GM21367 (cell line): ENCODE data around the gene MYO9B.
"Not testable (repeated sequence)": the region's sequence is repeated elsewhere in the genome, so short reads cannot be mapped to it uniquely, and the experiment has no call there.

Experiments used
- ATAC-seq: cut with Tn5 transposase; IDR thresholded peaks from one replicate; pipeline ENCODE4 v1.9.1; 2021; ENCODE audit not compliant: unreplicated experiment

MYO9B gene

DNA sequence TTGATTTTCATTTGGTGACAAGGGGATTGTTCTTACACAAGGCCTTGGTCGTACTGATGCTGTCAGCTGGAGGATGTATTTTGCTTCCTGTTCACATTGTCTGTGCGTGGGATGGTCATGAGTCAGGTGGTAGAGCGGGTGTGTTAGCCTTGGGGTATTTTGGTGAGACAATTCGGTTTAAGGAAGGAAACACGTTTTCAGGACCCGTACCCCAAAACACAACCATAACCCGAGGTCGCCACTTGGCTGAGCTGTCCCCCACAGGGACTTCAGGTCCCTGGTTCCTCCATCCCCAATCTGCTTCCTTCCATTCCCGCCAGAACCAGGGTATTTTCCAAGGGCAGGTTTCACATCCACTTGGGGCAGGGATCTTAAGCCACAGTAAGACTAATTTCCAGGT is 15.0 kb downstream of the MYO9B start:
- ATAC-seq, result no peak

DNA sequence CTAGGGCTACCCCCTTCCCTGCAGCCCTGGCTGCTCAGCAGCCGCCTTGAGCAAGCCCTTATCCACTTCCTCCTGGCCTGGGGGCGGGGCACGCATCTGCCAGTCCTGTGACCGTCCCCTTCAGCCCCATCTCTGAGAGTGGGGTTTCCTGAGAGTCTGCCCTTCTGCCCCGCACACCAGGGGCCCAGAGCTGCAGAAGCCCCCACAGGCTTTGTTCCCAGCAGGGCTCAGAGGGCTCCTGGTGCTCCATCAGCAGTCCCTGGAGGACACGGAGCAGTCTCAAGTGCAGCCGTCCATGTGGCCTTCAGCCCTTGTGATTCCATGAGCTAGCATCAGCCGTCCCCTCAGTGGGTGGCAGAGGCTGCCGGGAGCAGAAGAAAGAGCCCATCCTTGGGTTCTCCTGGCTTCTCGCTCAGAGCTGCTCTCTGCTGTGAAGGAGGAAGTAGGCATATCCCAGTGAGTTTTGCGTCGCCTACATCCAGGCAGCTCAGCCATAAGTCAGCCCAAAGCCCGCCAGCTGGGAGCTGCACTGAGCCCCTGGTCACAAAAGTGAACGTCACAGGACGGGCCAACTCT is 16.3 kb downstream of the MYO9B start:
- no peak for ATAC-seq

DNA sequence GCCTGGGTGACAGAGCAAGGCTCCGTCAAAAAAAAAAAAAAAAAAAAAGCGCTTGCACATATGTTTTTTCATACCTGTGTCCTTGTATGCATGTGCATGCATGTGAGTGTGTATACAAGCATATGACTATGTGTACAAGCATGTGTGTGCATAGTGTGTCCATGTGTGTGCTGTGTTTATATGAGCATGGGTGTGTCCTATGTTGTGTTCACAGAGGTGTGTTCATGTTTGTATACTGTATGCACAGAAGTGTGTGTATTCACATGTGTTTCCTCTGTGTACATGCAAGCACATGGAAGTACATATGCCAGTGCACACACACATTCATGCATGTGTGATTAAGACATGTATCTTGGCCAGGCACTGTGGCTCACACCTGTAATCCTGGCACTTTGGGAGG is 17.1 kb downstream of the MYO9B start:
- no peak for ATAC-seq

DNA sequence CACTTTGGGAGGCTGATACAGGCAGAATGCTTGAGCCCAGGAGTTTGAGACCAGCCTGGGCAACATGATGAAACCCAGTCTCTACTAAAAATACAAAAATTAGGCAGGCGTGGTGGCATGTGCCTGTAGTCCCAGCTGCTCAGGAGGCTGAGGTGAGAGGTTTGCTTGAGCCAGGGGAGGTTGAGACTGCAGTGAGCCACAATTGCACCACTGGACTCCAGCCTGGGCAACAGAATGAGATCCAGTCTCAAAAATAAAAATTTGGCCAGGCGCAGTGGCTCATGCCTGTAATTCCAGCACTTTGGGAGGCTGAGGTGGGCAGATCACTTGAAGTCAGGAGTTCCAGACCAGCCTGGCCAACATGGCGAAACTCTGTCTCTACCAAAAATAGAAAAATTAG is 19.1 kb downstream of the MYO9B start:
- ATAC-seq, result not testable (repeated sequence)

DNA sequence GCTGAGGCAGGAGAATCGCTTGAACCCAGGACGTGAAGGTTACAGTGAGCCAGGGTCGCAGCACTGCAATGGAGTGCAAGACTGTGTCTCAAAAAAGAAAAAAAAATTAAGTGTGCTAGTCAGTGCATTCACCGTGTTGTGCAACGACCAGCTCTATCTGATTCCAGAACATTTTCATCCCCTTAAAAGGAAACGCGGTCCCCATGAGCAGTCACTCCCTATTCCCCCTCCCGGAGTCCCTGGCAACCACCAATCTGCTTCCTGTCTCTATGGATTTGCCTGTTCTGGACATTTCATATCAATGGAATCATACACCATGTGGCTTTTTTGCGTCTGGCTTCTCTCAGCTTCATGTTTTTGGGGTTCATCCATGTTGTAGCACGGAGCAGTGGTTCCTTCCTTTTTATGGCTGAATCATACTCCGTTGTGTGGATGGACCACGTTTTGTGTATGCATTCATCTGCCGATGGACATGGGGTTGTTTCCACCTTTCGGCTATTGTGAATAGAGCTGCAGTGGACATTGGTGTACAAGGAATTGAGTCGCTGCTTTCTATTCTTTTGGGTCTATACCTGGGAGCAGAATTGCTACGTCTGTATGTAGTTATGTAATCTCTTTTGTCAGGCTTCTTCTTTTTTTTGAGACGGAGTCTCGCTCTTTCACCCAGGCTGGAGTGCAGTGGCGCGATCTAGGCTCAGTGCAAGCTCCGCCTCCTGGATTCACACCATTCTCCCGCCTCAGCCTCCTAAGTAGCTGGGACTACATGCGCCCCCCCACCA is 19.8 kb downstream of the MYO9B start:
- ATAC-seq, result no peak

DNA sequence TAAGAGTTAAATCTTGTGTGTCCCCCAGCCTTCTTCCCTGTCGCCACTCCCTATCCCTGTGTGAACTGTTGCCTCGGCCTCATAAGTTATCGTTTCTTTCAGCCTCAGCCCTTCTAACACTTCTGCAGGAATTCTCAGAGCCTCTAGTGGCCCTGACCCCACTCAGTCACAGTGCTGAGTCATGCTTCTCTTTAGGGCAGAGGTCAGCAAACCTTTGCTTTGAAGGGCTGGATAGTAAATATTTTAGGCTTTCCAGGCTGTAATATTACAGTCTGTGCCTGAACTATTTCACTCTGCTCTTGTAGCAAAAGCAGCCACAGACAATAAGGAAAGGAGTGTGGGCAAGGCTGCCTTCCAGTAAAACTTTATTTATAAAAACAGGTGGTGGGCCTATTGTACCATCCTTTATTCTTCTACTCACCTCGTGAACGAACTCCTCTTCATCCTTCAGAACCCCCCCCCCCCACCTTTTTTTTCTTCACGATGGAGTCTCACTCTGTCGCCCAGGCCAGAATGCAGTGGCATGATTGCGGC is 22.1 kb downstream of the MYO9B start:
- no peak for ATAC-seq

DNA sequence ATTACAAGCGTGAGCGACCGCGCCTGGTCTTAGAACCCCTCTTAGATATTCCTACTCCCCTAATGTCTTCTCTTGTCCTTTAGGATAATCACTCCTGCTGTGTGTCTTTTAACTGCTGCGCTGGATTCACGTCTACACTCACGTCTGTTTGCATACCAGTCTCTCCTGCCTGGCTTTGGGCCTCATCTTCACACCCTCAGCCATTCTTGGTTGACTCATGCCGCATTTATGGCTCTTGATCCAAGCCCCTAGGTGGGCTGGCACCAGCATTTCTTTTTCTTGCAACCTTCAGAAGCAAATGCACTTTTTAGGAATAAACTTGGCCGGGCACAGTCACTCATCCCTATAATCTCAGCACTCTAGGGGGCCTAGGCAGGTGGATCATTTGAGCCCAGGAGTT is 22.7 kb downstream of the MYO9B start:
- no peak for ATAC-seq

DNA sequence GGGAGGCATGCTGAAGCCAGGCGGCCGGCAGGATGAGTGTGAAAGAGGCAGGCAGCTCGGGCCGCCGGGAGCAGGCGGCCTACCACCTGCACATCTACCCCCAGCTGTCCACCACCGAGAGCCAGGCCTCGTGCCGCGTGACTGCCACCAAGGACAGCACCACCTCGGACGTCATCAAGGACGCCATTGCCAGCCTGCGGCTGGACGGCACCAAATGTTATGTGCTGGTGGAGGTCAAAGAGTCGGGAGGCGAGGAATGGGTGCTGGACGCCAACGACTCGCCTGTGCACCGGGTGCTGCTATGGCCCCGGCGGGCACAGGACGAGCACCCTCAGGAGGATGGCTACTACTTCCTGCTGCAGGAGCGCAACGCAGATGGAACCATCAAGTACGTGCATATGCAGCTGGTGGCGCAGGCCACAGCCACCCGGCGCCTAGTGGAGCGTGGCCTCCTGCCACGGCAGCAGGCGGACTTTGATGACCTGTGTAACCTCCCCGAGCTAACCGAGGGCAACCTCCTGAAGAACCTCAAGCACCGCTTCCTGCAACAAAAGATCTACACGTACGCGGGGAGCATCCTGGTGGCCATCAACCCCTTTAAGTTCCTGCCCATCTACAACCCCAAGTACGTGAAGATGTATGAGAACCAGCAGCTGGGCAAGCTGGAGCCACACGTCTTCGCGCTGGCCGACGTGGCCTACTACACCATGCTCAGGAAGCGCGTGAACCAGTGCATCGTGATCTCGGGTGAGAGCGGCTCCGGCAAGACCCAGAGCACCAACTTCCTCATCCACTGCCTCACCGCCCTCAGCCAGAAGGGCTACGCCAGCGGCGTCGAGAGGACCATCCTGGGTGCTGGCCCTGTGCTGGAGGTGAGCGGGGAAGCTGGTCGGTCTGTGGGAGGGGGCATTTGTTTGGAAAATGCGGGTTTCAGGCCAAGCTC is 26.4 kb downstream of the MYO9B start:
- no peak for ATAC-seq

DNA sequence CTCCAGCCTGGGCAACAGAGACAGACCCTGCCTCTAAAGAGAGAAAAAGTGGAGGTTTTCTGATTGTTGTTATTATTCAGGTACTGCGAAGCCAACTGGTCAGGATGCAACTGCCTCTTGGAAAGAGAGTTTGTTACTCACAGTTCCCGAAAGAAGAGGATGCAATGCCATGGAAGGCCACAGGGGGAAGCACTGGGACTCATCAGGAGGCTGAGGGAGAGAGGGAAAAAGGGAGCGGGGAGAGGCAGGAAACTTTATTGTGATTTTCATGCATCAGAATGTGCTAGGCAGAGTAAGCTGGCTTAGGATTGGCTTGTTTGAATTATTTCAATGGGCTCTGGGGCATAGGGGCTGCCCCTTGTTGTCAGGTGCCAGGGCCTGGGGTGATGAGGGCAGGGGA is 27.6 kb downstream of the MYO9B start:
- no peak for ATAC-seq

DNA sequence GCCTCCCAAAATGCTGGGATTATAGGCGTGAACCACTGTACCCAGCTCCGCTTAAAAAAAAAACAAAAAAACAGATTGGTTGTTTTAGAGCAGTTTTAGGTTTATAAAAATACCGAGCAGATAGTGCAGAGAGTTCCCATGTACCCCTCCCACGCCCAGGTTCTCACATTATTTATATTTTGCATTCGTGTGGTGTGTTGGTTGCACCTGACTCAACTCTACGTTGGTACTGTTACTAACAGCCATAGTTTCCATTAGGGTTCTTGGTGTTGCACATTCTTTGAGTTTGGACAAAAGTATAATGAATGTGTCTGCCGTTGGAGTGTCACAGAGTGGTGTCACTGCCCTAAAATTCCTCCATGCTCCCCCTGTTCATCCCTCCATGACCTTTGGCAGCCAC is 29.1 kb downstream of the MYO9B start:
- no peak for ATAC-seq

DNA sequence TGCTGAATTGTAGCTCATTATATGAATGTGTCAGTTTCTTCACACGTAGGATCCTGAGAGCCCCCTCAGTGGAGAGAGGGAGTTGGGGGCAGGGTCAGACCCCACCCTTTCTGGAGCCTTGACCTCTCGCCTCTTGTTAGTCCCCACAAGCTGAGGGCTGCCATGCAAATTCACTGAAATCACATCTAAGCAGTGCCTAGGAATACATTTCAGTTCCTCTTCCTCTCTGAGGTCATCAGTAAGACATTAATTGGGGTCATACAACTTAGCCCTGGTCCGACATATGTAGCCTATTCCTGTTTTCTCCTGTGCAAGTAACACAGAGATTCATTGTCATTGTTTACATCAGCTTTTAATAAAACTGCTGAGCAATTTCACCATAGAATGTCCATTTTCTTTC is 30.0 kb downstream of the MYO9B start:
- ATAC-seq, result no peak

DNA sequence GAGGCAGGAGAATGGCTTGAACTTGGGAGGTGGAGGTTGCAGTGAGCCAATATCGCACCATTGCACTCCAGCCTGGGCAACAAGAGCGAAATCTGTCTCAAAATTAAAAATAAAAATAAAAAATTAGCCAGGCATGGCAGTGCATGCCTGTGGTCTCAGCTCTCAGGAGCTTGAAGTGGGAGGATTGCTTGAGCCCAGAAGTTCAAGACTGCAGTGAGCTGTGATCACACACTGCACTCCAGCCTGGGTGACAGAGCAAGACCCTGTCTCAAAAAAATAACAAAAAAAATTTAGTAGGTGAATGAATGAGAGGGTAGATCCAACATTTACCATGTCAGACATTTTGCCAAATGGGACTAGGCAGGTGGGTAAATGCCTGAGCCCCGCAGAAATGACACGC is 31.4 kb downstream of the MYO9B start:
- not testable (repeated sequence) for ATAC-seq

DNA sequence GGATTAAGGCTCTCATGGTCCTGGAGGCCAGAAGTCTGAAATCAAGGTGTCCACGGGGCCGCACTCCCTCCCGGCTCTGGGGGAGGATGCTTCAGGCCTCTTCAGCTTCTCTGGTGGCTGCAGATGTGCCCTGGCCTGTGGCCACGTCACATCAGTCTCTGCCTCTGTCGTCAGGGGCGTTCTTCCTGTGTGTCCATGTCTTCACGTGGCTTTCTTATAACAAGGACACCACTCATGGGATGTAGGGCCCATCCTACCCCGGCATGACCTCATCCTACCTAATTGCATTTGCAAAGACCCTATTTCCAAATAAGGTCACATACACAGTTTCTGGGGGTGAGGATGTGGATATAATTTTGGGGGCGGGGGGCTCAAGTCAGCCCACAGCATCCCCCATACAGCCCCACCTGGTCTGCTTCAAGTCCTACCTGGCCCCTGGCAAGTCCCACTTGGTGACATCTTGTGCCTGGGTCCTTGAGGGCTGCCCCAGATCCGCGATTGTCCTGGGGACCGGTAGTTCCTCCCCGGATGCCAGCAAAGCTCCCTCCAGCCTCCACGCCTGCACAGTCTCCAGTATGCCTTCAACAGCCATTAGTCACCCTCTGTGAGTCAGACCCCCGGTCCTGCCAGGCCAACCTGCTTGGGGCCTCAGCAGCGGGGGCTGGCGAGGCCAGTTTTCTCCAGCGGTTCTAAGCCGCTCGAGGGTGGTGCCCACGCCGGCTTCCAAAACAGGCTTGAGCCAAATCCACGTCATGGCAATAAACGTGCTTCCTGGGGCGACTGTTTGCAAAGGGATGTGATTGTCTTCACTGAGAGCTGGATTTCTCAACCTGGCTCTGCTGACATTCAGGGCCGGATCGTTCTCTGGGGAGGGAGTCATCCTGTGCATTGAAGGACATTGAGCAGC is 32.2 kb downstream of the MYO9B start:
- no peak for ATAC-seq

DNA sequence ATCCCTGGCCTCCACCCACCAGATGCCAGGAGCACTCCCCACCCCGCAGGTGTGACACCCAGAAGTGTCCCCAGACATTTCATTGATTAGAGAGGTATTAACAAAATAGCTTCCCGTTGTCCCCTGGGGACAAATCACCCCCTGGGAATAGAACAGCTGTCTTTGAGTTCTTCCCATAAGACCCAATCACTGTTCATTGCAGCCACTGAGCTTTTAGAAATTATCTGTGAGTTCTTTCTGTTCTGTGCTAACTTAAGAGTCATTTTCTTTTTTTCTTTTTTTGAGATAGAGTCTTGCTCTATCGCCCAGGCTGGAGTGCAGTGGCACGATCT is 32.8 kb downstream of the MYO9B start:
- ATAC-seq, result no peak

DNA sequence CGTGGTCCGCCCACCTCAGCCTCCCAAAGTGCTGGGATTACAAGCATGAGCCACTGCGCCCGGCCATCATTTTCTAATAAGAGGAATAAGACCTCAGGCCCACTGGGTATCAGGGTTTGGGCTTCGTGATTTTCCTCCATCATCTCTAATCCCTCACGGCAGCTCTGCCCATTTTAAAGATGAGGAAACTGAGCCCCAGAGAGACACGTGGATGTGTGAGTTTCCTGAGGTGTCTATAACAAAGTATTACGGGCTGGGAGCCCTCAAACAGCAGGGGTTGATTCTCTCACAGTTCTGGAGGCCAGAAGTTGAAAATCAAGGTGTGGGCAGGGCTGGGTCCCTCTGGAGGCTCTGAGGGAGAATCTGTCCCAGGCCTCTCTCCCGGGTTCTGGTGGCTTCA is 33.7 kb downstream of the MYO9B start:
- ATAC-seq, result no peak

DNA sequence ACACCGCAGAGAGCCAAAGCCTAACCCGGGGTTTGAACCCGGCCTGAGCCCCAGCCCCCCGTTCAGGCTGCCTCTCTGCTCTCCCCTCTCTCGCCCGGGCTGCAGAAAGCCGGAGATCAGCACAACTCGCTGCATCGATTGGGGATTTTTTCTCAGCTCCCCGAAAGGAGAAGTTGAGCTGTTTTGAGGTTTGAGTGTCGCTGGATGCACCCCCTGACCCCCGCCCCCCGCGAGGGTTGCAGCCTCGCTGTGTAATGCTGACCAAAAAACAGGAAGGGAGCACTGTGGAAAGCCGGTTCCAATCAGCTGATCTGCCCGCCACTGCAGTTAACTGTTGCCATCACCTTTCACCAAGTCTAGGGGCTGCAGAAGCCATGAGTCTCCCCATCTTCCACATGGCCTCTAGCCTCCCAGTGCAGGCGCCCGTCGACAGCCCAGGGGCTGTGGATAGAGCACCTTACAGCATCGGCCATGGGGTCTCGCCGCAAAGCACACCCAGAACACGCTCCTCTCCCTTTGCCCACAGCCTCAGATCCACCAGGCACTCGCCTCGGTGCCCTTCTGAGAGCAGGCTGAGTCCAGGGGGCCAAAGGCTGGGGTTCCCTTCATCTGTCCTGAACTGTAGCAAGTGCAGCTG is 34.5 kb downstream of the MYO9B start:
- ATAC-seq, result no peak

DNA sequence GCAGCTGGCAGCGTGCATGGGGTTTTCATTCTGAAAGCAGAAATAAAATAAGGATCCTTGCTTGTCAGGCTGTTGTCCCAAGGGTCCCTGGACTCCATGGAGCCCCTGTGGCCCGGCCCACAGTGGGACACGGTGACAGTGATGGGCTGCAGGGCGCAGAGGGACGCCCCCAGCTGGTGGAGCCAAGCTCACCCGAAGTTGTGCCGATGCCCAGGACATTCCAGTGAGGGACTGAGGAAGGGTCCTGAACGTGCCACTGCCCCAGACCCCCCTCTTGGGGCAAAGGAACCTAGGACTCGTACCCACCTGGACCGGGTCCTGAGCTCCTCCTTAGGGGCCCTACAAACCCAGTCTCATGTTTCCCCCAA is 35.0 kb downstream of the MYO9B start:
- no peak for ATAC-seq

DNA sequence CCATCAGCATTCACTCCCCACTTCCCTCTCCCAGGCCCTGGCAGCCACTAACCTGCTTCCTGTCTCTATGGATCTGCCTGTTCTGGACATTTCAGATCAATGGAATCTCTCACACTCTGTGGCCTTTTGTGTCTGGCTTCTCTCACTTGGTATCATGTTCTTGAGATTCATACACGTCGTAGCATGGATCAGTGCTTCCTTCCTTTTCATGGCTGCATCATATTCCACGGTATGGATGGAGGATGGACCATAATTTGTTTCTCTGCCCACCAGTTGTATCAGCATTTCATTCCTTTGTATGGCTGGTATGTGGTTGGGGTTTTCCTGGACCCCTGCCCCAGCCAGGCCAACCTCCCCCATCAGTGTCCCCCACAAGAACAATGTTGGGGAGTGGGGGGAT is 36.2 kb downstream of the MYO9B start:
- no peak for ATAC-seq

DNA sequence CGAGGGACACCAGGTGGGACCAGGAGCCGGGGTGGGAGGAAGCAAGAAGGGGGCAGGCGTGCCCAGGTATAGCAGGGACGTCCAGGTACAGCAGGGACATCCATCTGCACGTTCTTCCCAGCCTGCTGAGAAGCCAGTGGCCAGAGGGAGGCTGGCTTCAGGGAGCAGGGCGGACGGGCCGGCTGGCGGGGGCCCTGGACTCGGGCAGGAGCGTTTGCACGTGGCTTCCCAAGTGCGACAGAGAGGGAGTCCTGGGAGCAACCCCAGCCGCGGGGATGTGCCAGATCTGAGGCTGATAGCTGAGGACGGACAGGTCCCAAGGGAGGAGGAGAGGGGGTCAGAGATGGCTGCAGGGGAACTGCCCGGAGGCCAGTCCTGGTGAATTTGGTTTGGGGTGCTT is 36.7 kb downstream of the MYO9B start:
- ATAC-seq, result no peak

DNA sequence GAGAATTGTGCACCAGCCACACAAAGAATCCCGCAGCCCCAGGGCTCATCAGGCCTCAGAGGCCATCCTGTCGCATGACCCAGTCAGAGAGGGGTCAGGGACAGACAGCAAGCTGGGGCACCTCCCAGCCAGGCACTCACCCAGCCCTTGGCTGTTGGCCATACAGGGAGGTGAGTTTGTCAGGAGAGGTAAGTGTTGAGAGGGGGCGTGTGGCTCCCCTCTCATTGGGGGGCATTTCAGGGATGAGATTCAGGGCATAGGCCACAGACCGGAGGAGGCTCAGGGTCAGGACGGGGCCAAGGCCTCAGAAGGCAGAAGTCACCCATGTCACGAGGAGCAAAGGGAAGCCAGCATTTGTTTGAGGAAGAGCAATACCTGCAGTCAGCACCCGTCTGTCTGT is 37.1 kb downstream of the MYO9B start:
- no peak for ATAC-seq
